Activated CD4-positive, alpha-beta T cell treated with anti-CD3 and anti-CD28 coated beads for 48 hours (primary cell): ENCODE data around the gene PIGQ.
"Not testable (repeated sequence)": the region's sequence is repeated elsewhere in the genome, so short reads cannot be mapped to it uniquely, and the experiment has no call there.

Experiments used
- DNase-seq: peaks from one replicate; pipeline ENCODE4 v3.0.0-alpha.2; 2020

PIGQ gene

GRCh38 chr16:588889-589657 lies 19.3 kb downstream of the PIGQ start:
- DNase-seq = peak; percentile 98

DNA sequence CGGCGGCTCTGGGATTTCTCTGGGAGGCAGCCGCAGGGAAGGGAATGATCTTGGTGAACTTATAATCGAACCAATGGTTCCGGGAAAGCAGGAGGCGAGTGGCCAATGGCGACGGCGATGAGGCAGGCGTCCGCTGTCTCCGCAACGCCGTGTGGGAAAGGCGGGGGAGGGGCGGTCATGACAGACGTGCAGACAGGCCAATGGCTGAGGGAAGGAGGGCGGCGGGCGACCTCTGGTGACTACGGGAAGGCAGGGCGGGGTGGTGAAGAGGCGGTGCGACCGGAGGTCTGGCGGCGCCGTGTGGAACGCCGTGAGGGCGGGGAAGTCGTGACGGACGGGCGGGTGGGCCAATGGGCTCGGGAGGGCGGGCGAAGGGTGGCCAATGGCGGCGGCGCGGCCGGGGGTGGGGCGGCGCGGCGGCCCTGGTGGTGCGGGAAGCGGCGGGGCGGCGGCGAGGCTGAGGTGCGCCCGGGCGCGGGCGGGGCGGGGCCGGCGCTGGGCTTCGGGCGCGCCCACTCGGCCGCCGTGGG lies 20.0 kb downstream of the PIGQ start, which contains the start of gene RAB40C:
RAB40C (plus strand) TSS at position 409 of the 530 bp plus-strand sequence. CDS start 226 bp downstream, outside the sequence.
- DNase-seq = peak; percentile 99

DNA sequence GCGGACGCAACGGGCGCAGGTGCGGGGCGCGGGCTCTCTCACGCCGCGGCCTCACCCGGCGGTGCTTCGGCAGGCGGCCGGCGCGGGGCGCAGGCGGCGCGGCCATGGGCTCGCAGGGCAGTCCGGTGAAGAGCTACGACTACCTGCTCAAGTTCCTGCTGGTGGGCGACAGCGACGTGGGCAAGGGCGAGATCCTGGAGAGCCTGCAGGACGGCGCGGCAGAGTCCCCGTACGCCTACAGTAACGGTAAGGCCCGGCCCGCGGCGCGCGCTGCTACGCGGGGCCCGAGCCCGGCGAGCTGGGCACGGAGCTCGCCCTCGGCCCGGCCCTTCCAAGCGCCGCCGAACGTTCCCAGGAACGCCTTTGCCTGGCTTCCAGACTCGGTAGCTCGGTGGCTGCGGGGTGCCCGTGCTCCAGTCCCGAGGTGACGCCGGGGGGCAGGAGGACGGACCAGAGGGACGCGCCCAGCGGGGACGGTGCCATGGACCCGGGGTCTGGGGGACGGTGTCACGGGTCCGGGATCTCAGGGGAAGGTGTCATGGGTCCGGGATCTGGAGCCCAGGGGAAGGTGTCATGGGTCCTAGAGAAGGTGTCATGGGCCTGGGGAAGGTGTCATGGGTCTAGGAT lies 20.5 kb downstream of the PIGQ start:
- DNase-seq = peak; percentile 44

- DNase-seq = no peak
Observed at GRCh38 chr16:590815-591200, 21.0 kb downstream of the PIGQ start.

GRCh38 chr16:591231-591630 lies 21.5 kb downstream of the PIGQ start:
- no peak for DNase-seq

GRCh38 chr16:591892-592517 lies 22.2 kb downstream of the PIGQ start:
- no peak for DNase-seq

- DNase-seq = no peak
Observed at GRCh38 chr16:592518-593306, 22.9 kb downstream of the PIGQ start.

DNA sequence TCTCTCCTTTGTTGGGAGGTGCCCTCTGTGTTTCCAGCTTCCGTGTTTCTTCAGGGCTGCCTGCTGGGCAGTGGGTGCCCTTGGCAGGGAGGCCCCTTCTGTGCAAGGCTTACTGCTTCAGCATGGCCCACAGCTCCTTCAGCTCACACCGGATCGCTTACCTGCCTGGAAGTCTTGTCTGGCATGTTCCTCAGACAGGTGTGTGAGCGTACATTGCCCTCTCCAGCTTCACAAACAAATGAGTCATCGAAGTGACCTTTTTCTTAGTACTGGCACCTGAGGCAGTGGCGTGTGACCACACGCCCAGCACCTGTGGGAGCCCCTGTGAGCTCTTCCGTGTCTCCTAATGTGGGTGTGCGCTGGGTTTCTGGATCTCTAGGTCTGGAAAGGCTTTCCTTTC lies 23.6 kb downstream of the PIGQ start:
- no peak for DNase-seq

DNA sequence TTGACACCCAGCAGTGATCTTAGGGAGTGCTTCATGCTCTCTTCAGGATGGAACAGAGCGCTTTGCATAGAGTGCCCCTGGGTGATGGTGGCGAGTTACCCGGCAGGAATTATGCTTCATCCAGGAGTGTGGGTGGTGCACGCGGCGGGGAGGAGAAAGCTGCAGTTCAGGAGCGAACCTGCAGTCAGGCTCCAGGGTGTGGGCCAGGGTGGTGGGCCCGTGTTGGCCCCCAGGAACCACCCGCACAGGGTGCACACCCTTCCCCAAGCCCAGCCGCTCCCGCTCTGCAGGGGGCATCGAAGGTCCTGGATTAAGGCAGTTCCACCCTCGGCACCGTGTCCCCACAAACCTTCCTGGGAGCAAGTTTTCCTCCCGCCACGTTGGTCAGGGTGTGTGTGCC lies 24.0 kb downstream of the PIGQ start:
- DNase-seq = no peak

DNA sequence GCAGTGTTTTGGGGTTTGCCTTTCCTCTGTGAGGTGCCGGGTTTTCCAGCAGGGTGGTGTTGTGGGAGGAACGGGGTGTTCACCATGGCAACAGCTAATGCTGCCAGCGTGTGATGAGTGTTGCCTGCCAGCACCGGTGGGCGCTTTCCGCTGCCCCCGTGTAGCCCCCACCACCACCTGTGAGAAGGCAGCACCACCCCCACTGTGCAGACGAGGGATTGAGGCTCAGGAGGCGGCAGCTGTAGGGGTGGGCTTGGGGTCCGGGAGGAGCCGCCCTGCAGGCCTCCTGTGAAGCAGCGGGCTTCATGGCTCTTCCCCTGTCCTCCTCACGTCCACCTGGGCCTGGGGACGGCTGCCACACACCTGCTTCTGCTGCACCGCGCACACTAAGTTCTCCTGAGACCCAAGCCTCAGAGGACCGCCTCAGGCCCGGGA lies 25.3 kb downstream of the PIGQ start:
- DNase-seq = no peak

GRCh38 chr16:595942-596735 lies 26.4 kb downstream of the PIGQ start:
- no peak for DNase-seq

DNA sequence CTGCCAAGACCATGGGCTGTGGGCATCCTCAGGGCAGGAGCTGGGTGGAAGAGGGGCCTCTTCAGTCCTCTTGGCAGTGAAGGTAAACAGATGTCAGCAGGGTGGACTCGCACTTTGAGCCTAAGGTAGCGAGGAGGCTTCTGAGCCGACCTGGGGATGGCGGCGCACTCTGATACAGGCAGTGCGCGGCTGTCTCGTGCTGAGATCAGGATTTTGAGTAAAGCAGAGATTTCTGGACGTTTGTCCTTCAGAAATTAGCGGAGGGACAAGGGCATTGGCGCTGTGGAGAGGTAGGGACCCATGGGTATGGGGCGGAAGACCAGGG lies 26.9 kb downstream of the PIGQ start:
- DNase-seq = no peak

GRCh38 chr16:597655-598054 lies 27.9 kb downstream of the PIGQ start:
- not testable (repeated sequence) for DNase-seq

GRCh38 chr16:598823-599739 lies 29.3 kb downstream of the PIGQ start:
- no peak for DNase-seq

GRCh38 chr16:600781-601180 lies 31.0 kb downstream of the PIGQ start:
- no peak for DNase-seq

GRCh38 chr16:603933-604332 lies 34.2 kb downstream of the PIGQ start:
- no peak for DNase-seq

DNA sequence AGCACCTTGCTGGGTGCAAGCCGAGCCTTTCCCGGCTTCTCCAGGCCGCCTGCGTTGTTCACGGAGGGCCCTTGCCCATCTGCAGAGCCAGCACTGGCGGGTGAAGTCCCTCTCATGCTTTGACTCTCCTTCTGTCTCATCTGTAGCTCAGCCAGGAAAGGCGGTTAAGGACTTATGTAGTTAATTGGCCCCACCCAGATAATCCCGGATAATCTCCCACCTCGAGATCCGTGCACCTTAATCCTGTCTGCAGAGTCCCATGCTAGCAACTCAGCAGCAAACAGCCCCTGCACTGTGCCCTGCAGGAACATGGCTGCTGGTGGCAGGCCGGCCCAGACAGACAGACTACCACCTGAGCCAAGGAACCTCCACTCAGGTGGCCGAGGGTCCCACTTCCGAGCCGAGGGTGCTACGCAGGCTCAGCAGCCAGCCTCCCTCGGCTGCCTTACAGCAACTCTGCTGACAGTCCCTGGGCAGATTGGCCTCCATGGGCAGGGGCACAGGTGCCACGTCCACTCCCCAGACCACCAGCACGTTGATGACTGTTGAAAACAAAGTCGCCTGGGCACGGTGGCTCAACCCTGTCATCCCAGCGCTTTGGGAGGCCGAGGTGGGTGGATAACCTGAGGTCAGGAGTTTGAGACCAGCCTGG lies 37.0 kb downstream of the PIGQ start:
- no peak for DNase-seq

DNA sequence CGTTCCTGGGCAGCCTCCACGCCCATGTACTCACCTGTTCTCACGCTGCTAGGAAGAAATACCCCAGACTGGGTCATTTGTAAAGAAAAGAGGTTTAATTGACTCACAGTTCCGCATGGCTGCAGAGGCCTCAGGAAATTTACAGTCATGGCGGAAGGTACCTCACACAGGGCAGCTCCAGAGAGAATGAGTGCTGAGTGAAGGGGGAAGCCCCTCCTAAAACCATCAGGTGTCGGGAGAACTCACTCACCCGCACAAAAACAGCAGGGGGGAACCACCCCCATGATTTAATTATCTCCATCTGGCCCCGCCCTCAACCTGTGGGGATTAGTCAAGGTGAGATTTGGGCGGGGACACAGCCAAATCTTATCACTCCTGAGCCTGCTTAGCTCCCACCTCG lies 38.3 kb downstream of the PIGQ start:
- DNase-seq = peak; percentile 83

GRCh38 chr16:609316-609715 lies 39.5 kb downstream of the PIGQ start:
- DNase-seq = no peak

DNA sequence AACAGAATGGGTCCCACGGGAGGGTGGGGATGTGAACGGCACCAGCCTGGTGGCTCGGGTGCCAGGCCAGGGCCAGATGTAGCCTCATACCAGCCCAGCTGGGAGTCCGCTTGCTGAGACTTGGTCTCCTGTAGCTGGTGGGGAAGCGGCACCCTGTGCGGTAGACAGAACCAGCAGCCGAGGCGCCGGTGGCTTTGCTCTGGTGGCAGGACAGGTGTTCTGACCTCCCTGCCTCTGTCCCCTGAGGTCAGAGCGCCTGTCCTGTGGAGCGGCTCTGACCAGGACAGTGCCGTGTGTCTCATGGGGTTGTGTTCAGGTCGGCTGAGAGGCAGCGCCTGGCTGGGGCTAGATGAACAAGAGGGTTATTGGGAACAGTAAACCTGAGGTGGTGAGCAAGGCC lies 40.2 kb downstream of the PIGQ start:
- DNase-seq = no peak
